NCI-H345 (cell line): ENCODE results near the gene AFAP1L2.

Experiments
- DNase-seq: peaks from one replicate; lab custom pipeline; 2025; lab: John Stamatoyannopoulos, UW

The AFAP1L2 gene

GRCh38 chr10:114288424-114289095 lies 115.7 kb downstream of the AFAP1L2 start:
- no peak for DNase-seq

DNA sequence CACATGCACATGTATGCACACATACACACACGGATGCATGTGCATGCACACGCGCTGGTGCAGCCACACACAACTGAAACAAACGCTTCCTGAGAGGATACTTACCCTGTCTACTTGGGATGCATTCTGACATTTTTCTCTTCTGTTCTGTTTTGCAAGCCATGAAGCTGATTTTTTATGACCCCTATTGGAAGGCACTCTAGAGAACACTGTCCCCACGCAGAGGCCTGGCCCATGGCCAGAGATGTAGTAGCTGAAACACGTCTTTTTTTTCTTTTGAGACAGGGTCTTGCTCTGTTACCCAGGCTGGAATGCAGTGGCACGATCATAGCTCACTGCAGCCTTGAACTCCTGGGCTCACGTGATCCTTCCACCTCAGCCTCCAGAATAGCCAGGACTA lies 117.4 kb downstream of the AFAP1L2 start:
- DNase-seq: no peak

DNA sequence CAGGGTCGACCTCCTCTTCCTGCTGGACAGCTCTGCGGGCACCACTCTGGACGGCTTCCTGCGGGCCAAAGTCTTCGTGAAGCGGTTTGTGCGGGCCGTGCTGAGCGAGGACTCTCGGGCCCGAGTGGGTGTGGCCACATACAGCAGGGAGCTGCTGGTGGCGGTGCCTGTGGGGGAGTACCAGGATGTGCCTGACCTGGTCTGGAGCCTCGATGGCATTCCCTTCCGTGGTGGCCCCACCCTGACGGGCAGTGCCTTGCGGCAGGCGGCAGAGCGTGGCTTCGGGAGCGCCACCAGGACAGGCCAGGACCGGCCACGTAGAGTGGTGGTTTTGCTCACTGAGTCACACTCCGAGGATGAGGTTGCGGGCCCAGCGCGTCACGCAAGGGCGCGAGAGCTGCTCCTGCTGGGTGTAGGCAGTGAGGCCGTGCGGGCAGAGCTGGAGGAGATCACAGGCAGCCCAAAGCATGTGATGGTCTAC lies 118.3 kb downstream of the AFAP1L2 start:
- no peak for DNase-seq

- no peak for DNase-seq
Observed at GRCh38 chr10:114284346-114285071, 119.8 kb downstream of the AFAP1L2 start.

GRCh38 chr10:114283535-114284234 lies 120.6 kb downstream of the AFAP1L2 start:
- DNase-seq: no peak

DNA sequence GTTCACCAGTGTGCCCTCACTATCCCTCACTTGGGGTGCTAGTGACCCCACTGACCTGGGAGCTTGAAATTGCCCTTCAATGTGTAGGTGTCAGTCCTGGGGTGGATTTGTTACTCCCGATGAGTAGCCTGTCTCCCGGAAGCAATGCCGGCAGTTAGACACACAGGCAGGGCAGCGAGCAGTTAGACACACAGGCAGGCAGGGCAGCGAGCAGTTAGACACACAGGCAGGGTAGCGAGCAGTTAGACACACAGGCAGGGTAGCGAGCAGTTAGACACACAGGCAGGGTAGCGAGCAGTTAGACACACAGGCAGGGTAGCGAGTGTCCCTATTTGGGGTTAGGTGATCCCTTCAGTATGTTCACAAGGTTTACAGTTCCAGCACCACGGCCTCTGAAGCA lies 121.2 kb downstream of the AFAP1L2 start:
- DNase-seq: no peak

GRCh38 chr10:114282526-114282925 lies 121.8 kb downstream of the AFAP1L2 start:
- DNase-seq: no peak

DNA sequence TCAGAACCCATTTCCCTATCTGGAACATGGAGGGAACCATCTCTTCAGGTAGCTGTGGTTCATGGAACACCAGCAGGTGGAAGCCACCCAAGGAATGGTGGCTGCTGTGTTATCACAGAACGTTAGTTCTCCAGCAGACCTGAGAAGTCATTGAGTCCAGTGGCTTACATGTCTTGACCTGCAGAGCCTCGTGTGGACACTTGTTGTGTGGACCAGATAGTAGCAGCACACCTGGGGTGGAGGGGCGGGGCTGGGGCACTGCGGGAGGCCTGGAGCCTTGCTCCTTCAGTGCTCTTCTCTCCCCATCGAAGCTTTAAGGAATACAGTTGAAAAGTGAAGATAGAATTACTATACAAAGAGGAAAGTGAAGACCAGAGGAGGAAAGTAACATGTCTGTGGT lies 122.8 kb downstream of the AFAP1L2 start:
- no peak for DNase-seq

DNA sequence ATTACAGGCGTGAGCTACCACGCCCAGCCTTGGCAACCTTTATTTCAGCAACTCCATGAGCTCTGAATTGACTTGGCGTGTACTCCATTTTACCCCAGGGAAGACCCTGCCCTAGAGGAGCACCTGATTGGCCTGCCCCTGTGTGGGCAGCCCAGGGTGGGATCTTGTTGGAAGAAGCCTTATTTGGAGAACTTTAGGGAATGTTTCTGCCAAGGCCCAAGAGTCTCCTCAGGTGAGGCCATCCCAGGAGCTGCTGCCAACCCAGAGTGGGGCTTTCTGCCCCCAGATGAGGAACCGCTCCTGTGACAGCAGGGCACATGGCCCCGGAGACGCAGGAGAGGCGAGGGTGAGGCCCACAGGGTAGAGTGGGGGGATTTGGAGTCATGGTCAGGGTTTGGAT lies 123.3 kb downstream of the AFAP1L2 start:
- no peak for DNase-seq

GRCh38 chr10:114279901-114280644 lies 124.2 kb downstream of the AFAP1L2 start:
- DNase-seq: no peak

- DNase-seq: no peak
Observed at GRCh38 chr10:114279289-114279688, 125.0 kb downstream of the AFAP1L2 start.

- no peak for DNase-seq
Observed at GRCh38 chr10:114278884-114279191, 125.5 kb downstream of the AFAP1L2 start.

DNA sequence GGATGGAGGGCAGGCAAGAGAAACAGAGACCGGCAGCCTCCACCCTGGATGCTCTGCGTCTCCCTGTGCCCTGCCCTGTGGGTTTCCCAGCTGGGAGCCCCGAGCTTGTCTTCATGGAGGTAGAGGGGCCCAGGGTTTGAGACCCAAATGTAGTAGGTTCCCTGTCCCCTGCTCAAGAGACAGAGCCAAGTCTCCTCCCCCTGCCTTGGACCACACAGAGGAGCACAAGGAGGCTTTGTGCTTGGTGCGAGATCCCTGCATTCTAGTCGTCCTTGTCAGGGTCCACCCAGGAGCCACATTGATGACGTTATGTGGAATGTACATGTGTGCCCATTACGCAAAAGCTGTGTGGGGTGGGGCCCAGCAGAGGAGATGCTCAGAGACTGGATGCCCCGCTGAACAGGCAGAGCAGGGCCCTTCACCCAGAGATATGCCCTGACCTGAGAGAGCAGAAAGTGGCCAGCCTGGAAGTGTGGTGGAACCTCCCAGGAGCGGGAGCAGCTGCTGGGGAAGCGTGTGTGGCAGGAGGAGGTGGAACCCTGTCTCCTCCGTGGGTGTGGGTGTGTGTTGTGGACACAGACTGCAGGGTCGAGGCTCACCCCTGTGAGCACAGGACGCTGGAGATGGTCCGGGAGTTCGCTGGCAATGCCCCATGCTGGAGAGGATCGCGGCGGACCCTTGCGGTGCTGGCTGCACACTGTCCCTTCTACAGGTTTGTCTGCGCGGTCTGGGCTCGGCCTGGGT lies 126.0 kb downstream of the AFAP1L2 start:
- no peak for DNase-seq

- DNase-seq: no peak
Observed at GRCh38 chr10:114276671-114277070, 127.6 kb downstream of the AFAP1L2 start.

DNA sequence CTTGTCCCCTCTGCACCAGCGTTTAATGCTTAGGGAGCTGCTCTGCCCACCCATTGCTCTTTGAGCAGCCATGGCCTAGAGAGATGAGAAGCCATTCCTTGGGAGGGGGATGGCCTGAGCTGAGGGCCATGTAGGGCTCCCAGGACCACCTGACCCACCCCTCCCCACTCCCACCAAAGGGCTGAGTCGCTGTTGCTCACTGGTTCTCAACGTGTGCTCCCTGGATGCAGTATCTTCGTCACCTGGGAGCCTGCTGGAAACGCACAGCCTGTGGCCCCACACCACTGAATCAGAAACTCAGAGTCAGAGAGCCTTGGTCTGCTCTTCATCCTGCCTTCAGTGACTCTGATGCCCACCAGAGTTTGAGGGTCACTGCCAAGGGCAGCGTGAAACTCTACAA lies 128.2 kb downstream of the AFAP1L2 start:
- DNase-seq: no peak

DNA sequence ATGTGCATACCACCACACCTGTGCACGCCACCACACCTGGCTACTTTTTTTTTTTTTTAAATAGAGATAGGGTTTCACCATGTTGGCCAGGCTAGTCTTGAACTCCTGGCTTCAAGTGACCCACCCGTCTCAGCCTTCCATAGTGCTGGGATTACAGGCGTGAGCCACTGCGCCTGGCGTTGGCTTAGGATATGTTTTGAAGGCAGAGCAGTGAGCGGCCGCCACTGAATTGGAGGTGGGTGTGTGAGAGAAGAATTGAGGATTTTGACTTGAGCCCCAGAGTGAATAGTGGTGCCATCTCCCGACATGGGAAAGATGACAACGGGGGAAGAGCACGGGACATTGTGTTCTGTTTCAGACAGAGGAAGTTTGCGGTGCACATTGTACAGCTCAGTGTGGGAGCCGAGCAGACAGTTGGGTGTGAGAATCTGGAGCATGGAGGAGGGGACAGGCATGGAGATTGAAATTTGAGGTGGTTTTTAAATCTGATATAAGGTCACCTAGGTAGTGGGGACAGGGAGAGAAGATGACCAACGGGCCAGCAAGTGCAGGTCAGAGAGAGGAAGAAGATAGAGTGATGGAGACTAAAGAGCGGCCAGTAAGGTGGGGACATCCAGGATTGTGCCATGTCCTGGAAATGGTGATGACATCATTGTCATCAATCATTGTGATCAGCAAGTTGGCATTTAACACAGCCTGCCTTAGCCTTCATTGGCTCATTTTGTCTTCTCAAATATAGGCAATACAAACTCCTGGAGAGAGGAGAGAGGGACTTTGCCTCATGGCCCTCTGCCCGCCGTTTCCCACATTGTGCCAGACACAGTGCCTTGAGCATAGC lies 129.5 kb downstream of the AFAP1L2 start:
- no peak for DNase-seq

GRCh38 chr10:114273910-114274309 lies 130.4 kb downstream of the AFAP1L2 start:
- no peak for DNase-seq

GRCh38 chr10:114272696-114273095 lies 131.6 kb downstream of the AFAP1L2 start:
- no peak for DNase-seq

- DNase-seq: no peak
Observed at GRCh38 chr10:114271779-114272167, 132.5 kb downstream of the AFAP1L2 start.

DNA sequence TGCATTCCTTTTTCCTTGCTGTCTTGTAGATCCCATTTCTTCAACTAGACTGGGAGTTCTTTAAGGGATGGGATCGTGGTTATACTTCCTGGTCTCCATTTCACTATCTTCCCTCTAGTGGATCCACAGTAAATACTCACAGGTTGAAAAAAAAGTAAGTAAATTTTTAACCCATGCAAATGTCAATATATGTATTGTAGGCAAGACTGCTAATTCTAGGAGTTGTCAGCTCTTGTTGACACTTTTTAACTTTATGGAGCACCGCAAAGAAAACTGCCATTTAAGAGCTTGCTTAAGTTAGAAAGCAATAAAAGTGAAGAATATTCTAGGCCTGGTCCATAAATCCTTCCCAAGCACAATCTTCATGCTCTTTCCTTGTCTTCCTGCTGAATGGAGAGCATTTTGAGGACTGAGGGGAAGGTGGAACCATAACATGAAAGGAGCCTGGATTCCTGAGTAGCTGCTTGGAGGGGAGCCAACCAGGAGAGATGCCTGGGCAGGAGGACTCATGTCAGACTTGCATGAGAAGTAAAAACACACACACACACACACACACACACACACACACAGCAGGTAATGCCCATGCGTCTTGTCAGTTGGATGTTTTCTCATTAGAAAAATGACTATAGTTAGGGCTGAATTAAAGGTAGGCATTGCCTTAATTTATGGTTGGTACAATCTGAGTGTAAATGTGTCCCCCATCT lies 133.1 kb downstream of the AFAP1L2 start:
- DNase-seq: no peak
